OCI-LY3 (cell line): ENCODE measurements around the gene SPDYE1.
"Not testable (repeated sequence)": the region's sequence is repeated elsewhere in the genome, so short reads cannot be mapped to it uniquely, and the experiment has no call there.

Source experiments
- EZH2phosphoT487 ChIP-seq: fragments of 200-600 bp; shearing (Covaris generic); IDR thresholded peaks from 2 replicates; pipeline ENCODE4 v1.6.1; 2018; ENCODE audit warnings: antibody characterized with exemption, mixed run types, low read depth
- TF ChIP-seq, protein P1 (sequence below): fragments of 200-600, 300-600 bp; sonication (generic); IDR thresholded peaks from 2 replicates; pipeline ENCODE4 v1.5.1; 2014; ENCODE audit warnings: antibody characterized with exemption, low read length, low read depth

DNA sequence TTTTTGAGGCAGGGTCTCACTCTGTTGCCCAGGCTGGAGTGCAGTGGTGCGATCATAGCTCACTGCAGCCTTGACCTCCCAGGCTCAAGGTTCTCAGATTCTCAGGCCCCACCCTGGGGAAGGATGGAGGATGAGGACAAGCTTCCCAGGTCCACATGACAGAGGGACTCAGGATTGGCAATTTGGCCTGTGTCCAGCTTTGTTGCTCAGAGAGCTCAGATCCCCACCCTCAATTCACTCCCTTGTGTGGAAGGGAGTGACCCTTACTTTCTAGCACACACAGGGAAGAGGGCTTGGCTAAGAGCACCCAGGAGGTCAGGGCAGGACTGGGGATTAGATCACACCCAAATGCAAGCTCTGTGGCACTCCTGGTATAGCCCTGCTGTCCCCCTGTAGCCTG, 6.9 kb upstream of the SPDYE1 start:
- TF ChIP-seq, protein P1, sequence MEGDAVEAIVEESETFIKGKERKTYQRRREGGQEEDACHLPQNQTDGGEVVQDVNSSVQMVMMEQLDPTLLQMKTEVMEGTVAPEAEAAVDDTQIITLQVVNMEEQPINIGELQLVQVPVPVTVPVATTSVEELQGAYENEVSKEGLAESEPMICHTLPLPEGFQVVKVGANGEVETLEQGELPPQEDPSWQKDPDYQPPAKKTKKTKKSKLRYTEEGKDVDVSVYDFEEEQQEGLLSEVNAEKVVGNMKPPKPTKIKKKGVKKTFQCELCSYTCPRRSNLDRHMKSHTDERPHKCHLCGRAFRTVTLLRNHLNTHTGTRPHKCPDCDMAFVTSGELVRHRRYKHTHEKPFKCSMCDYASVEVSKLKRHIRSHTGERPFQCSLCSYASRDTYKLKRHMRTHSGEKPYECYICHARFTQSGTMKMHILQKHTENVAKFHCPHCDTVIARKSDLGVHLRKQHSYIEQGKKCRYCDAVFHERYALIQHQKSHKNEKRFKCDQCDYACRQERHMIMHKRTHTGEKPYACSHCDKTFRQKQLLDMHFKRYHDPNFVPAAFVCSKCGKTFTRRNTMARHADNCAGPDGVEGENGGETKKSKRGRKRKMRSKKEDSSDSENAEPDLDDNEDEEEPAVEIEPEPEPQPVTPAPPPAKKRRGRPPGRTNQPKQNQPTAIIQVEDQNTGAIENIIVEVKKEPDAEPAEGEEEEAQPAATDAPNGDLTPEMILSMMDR: not testable (repeated sequence)
- not testable (repeated sequence) for TF ChIP-seq EZH2phosphoT487
